UCSD-AML1 (cell line): Measurements from ENCODE around the gene SMURF1.
A peak's percentile ranks its signal among the peaks of the same experiment; 100 is the strongest.

Experiments used
- DNase-seq: peaks from one replicate; lab custom pipeline; 2025; ENCODE audit not compliant: unreplicated experiment; lab: John Stamatoyannopoulos, UW

The SMURF1 gene

DNA sequence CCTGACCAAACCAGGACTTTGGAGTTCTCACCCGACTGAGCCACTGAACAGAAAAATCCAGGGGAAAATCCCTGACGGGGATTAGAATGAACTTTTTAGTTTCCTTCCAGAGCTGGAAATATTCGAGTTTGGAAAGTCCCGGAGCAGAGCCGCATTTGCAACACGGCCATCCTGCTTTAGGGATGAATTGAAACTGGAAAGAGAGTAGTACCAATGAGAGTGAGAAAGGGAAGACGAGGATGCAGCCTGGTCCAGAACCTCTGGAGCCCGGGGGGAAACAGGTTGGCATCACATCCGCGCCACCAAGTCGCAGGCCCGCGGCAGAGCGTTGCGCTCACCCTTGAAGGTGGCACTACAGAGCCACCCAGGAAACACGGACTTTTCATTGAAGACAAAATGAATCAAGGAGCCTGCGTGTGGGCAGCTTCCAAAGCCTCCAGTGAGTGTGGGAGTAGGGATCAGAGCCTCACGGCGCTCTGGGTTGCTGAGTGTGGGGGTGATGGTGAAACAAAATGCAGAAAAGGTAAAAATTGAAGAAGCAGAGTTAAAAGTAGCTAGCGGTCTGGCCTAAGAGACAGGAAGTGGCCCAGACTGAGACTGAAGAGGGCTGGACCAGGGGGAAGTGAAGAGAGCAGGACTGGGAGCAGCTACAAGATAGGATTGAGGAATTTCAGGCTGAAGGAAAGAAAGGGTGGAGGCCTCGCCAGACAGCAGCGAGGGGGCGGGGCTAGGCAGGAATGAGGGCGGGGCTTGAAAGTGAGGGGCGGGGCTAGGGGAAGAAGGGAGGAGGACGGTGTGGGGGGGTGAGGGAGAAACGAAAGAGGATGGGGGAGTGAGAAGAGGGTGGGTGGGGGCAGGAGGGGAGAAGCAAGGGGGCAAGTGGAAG lies 1.8 kb downstream of the SMURF1 start:
- DNase-seq: peak; percentile 11

GRCh38 chr7:99141334-99141733 lies 2.6 kb downstream of the SMURF1 start:
- no peak for DNase-seq

DNA sequence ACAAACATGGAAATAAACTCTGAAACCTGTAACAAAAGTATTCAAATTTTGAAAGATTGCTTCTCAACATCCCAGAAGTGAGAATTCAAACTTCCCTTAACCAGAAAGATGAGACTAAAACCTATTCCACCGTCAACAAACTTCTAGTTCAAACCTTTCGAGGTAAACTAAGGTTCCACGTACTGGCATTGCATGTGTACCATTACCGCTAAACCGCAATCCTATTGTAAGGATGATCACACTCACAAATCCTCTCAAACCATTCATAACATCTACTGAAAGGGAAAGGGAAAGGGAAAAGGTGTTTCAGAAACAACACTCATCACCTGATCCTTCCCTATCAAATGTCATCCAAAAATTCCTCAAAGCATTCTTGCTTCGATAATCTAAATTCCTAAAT lies 3.1 kb downstream of the SMURF1 start:
- DNase-seq: no peak

- no peak for DNase-seq
These were observed 4.9 kb downstream of the SMURF1 start for GRCh38 chr7:99139036-99139435.

GRCh38 chr7:99137411-99138180 lies 6.3 kb downstream of the SMURF1 start:
- no peak for DNase-seq

- DNase-seq: no peak
These were observed 8.0 kb downstream of the SMURF1 start for GRCh38 chr7:99135938-99136337.

DNA sequence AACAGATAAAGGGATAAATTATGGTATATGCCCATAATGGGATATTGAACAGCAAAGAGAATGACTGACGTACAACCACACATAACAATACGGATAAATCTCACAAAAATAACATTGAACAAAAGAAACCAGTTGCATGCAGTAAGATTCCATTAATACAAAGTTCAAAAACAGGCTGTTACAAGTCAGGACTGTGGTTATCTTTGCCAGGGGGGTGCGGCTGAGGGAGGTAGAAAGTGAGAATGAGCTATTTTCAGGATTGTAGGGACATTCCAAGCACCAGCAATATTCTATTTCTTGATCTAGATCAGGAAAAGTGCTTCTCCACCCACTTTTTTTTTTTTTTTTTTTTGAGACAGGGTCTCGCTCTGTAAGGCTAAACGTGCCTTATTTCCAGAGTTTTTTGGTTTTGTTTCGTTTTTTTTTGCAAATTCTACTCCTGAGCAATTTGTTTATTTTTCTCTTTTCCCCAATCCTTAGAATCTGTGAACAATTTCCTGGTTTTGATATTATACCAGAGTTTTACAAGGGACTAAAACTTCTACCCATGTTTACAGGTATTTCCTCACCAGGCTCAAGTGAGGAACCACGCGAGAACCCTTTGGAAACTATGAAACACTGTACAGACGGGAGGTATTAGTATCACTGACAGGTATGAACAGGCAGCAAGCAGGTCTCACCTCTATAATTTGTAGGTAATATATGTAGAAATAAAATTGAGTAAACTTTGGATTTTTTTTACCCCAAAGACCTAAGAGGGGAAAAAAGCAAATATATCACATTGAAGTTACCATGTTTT lies 9.9 kb downstream of the SMURF1 start:
- DNase-seq: no peak

GRCh38 chr7:99132595-99133321 lies 11.2 kb downstream of the SMURF1 start:
- no peak for DNase-seq

DNA sequence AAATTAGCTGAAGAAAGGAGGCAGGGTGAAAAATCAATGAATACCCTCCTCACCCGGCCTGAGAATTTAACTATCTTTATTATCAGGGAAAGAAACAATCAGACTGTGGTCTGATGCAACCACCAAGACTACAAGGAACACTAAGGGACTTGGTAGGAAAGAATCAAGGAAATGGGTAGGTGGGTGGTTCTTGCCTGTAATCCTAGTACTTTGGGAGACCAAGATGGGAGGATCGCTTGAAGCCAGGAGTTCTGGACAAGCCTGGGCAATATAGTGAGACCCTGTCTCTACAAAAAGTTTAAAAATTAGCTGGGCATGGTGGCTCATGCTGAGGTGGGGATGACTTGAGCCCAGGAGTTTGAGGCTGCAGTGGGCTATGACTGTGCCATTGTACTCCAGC lies 12.6 kb downstream of the SMURF1 start:
- DNase-seq: no peak

DNA sequence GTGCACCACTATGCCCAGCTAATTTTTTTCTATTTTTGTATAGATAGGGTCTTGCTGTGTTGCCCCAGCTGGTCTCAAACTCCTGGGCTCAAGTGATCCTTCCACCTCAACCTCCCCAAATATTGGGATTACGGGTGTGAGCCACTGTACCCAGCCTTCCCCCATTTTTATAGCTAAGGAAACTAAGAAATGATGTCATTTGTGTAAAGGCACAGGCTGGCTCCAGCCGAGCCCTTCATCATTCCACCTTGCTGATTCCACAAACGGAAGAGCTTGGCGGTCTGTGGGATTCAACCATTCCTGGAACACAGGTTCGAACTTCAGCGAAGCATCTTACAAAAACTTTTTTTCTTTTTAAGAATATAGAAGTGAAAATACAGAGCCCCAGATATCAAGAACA lies 14.4 kb downstream of the SMURF1 start:
- no peak for DNase-seq

DNA sequence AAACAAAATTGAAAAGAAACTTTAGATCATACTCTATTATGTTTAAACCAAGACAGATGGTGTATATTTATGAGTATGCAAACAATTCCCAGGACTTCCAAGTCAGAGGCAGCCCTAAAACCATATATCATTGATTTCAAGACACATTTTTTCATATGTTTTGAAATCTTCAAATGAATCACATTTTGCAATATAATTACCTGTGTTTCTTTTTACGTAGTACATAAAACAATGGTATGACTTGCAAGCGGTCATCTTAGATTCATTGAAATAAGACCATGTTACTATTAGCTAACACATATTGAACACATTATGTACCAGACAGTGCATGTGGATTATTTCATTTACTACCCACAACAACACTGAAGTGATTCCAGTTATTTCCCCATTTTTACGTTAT lies 14.9 kb downstream of the SMURF1 start:
- no peak for DNase-seq

DNA sequence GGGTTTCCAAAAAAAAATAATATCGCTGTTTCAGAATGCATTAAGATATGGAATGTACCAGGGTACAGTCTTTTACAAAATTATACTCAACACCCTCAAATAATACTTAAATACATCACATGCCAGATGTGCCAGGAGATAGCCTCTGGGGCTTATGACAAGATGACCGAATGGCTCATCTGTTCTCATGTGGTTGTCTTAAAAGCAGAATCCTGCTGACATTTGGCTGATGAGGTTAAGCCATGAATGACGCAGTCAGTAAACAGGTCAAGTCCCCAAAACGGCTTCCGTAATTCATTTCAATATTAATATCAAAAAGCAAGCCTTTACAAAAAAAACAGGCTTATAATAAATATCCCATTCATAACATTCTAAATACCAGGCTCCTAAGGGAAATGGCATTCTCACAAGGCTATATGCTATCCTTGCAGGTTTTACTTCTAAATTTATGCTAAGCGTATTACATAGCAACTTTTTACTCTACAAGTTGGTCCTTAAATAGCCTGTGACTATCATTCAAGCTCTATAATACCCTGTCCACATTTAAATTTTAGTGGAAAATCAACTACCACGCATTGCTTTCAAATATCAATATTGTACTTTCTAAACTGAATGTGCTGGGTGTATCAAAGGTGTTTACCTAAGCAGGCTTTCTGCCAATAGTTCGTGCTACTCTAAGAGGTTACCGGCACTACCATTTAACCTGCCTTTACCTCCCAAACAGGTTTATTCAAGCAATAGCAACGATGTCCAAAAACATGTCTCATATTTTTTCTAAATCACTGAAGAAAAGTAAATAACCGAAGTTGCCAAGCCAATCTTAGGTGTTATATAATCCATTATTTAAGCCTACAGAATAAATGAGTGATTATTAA lies 15.6 kb downstream of the SMURF1 start:
- DNase-seq: no peak

- no peak for DNase-seq
These were observed 16.3 kb downstream of the SMURF1 start for GRCh38 chr7:99127636-99128035.

DNA sequence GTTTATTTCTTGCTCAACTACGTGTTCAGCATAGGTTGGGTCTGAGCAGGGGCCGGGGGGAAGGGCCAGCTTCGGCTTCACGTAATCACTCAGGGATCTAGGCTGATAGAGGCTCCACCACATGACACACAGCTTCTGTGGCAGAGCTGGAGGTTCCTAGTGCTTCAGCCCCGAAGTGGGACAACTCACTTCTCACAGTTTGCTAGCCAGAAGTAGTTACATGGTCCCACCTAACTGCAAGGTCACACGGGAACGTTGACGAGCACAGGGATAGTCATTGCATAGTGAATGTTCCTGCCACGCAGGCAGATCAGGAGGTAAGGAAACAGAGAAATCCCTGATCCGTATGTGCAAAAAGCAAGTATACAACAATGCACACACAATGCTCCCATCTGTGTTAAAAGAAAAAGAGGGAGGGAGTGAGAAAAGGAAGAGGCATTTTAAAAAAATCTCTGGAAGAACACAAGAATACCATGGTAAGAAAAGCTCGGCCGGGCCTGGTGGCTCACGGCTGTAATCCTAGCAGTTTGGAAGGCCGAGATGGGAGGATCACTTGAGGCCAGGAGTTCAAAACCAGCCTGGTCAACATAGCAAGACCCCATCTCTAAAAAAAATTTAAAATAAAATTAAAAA lies 16.9 kb downstream of the SMURF1 start:
- no peak for DNase-seq

DNA sequence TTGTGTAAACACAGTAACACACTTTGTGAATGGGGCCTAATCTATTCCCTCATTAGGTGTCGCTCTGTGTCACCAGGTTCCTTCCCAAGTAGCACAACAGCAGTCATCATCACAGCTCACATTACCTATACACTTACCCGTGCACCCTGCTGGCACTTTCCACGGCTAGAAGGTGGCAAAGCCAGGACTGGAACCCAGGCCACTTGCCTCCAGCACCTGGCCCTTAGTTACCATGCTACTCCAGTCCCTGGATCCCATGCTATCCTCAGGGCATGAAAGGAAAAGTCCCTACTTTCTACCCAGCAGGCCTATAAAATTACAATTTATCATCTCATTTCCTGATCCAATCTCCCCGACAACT lies 18.4 kb downstream of the SMURF1 start:
- no peak for DNase-seq

DNA sequence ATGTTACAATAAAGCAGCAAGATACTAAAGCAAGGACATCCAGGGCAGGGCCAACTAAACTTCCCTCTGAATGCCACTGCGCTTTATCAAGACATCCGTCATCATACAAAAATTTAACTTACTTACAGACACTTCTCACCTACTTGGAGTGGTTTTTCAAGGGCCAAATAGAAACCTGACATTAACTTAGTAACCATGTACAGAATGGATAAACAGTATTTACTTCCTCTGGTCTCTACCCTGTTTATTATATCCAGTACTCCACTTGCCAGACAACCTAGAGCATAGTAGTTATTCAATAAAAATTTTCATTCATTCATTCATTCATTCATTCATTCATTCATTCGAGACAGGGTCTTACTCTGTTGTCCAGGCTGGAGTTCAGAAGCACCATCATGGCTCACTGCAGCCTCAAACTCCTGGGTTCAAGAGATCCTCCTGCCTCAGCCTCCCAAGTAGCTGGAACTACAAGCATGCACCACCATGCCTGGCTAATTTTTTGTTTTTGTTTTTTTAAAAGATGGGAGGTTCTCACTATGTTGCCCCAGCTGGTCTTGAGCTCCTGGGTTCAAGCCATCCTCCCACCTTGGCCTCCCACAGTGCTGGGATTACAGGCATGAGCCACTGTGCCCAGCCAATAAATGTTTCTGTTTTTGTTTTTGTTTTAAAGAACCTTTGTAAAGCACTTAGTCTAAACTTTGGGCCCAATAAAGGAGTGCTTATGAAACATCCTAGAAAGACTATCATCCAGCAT lies 19.0 kb downstream of the SMURF1 start:
- no peak for DNase-seq

GRCh38 chr7:99124236-99124635 lies 19.7 kb downstream of the SMURF1 start:
- no peak for DNase-seq

DNA sequence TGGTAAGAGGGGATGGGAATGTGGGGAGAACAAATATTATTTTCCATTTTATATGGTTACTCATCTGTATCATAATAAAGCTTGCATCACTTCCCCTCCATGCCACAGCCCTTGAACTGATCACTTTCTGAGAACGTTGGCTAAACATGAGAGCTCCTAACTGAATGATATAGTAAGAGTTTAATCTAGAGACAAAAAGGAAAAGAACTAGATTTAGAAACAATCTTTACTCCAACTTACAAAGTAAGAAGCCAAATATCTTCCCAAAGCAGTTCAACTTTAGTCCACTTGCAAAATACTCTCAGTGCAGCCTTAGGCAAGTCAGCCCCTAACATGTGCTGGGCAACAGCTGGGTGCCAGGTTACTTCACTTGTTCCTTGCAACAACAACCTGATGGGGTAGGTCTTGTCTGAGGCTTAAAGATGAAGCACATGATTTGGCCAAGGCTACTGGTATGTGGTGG lies 20.3 kb downstream of the SMURF1 start:
- no peak for DNase-seq

DNA sequence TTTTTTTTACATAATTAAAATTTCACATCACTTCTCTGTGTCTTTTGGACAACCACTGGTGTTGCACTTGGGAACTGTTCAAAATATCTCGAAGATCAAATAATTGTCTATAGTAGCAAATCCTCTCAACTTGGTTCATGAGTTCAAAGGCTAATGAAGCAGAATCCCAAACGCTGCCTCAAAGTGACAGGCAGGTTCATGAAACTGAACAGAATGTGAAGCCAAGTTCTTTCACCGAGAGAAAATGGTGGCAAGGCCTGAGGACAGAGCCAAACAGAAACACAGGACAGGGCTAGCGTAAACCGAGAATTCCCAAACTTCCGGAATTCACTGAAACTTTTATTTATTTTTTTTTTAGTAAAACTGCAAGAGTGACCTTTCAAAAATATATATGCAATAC lies 21.1 kb downstream of the SMURF1 start:
- DNase-seq: no peak
